Caco-2 (cell line): Measurements from ENCODE around the gene LRRC10B. TPM values are rescaled to one million over a fixed set of nuclear protein-coding genes. Genes with fewer than 3 reads are reported as not detected.

Source experiments
- BruUV-seq: library from RNA; stranded (reverse); fragments of 400-500 nt; replicated peaks from 2 replicates; lab custom pipeline; 2021; lab: Mats Ljungman, UMichigan
- CTCF ChIA-PET: fragments of 300-600 bp; sonication (Branson Sonifier 250); formaldehyde crosslinking; loops from one replicate; lab custom pipeline; 2022; ENCODE audit warnings: antibody characterized with exemption; lab: Charles Lee
- POLR2A ChIA-PET: fragments of 300-600 bp; sonication (Branson Sonifier 250); formaldehyde crosslinking; loops from one replicate; lab custom pipeline; 2022; ENCODE audit warnings: antibody characterized with exemption; lab: Charles Lee
- DNase-seq, 2 experiments: peaks; one replicate each; pipeline versions ENCODE4 v3.0.0 to v3.0.0-alpha.2; 2020 to 2022
- H3K27me3 ChIP-seq: replicated peaks from 2 replicates; pipeline ENCODE4 v1.6.0; 2011; ENCODE audit warnings: low read length; ENCODE audit not compliant: control insufficient read depth, insufficient read depth
- H3K36me3 ChIP-seq: 2 replicates; pipeline ENCODE4 v1.5.1; 2011; ENCODE audit warnings: low read length; ENCODE audit not compliant: control insufficient read depth, insufficient read depth
- H3K4me1 ChIP-seq: fragments of 250-450 bp; sonication (Bioruptor Pico); 2 replicates; pipeline ENCODE4 v1.5.1; 2020; ENCODE audit warnings: mild to moderate bottlenecking
- H3K4me3 ChIP-seq: 2 replicates; pipeline ENCODE4 v1.5.1; 2011; ENCODE audit warnings: low read depth, mild to moderate bottlenecking, control low read depth, low read length
- H3K9me3 ChIP-seq: fragments of 250-450 bp; sonication (Bioruptor Pico); 2 replicates; pipeline ENCODE4 v1.5.1; 2020; ENCODE audit warnings: mild to moderate bottlenecking, moderate library complexity
- H3K27ac Mint-ChIP-seq: one replicate; pipeline ENCODE4 v1.8.0; 2022; ENCODE audit warnings: mixed read lengths; ENCODE audit not compliant: unreplicated experiment
- H3K27me3 Mint-ChIP-seq: one replicate; pipeline ENCODE4 v1.8.0; 2022; ENCODE audit warnings: mixed read lengths; ENCODE audit not compliant: insufficient read depth, unreplicated experiment
- H3K36me3 Mint-ChIP-seq: one replicate; pipeline ENCODE4 v1.8.0; 2022; ENCODE audit warnings: mild to moderate bottlenecking, mixed read lengths; ENCODE audit not compliant: insufficient read depth, unreplicated experiment
- H3K4me1 Mint-ChIP-seq: one replicate; pipeline ENCODE4 v1.8.0; 2022; ENCODE audit warnings: low read depth, mixed read lengths; ENCODE audit not compliant: unreplicated experiment
- H3K4me3 Mint-ChIP-seq: one replicate; pipeline ENCODE4 v1.8.0; 2022; ENCODE audit warnings: mild to moderate bottlenecking, moderate library complexity, mixed read lengths; ENCODE audit not compliant: unreplicated experiment
- H3K9me3 Mint-ChIP-seq: one replicate; pipeline ENCODE4 v1.8.0; 2022; ENCODE audit warnings: mixed read lengths; ENCODE audit not compliant: unreplicated experiment
- CTCF ChIP-seq, 2 experiments: fragments of 200-600 bp in 1 of 2; IDR thresholded peaks; 1 replicate in 1 of 2; 2 replicates in 1 of 2; pipeline versions ENCODE4 v1.5.1 to v1.8.0; 2011 to 2022; ENCODE audit warnings: antibody characterized with exemption in 1 of 2, control low read depth in 1 of 2, inconsistent platforms in 1 of 2, low read depth in 1 of 2, low read length in 1 of 2, mild to moderate bottlenecking in 1 of 2, moderate library complexity in 1 of 2; ENCODE audit not compliant: insufficient read depth in 1 of 2, severe bottlenecking in 1 of 2, unreplicated experiment in 1 of 2
- intact Hi-C: fragments of 100-400 bp; cut with micrococcal nuclease; formaldehyde crosslinking; loops from one replicate; pipeline ENCODE4 v1.10.0; 2022; ENCODE audit not compliant: unreplicated experiment
- total RNA-seq: library from RNA; stranded (reverse); gene quantifications from 2 replicates; pipeline ENCODE4 v1.2.3, GENCODE V29; 2022

Gene LRRC10B
- total RNA-seq, 1 experiment from 2014 or later, result 0.34 TPM

GRCh38 chr11:61516675-61517572 is 8.4 kb downstream of the LRRC10B start:
- BruUV-seq, result TSS peak; percentile 12
- no peaks in the 10 kb centered on the region for H3K27me3 Mint-ChIP-seq
- Histone ChIP-seq H3K27me3 (no peaks in the 10 kb centered on the region), H3K36me3 (peaks cover 4% of the 10 kb centered on the region; the same call in 1 of the 2 replicates), H3K9me3 (no peaks in the 10 kb centered on the region), H3K4me1 (peaks cover 23% of the 10 kb centered on the region), H3K4me3 (no peak overlapping the region)
- DNase-seq, result peak in 1 of 2 experiments; percentile 73
- peaks cover 23% of the 10 kb centered on the region for H3K4me1 Mint-ChIP-seq
- H3K27ac Mint-ChIP-seq, result no peak overlapping the region
- ChIA-PET CTCF (interaction anchor here (0.6 to 2.4 kb wide), 15 partner anchors 8 to 808 kb away, joined by 3 to 33 read pairs (median 6); partner anchors contain the start of gene LRRC10B), POLR2A (no interaction called here)
- no peak overlapping the region for H3K4me3 Mint-ChIP-seq
- peak; percentile 97 to 99 for TF ChIP-seq CTCF (IDR thresholded peaks at IDR 0.05; ENCODE audit: insufficient read depth in 1 of 2, low read depth in 1 of 2, low read length in 1 of 2, severe bottlenecking in 1 of 2, unreplicated experiment in 1 of 2)
- intact Hi-C loops, result loop anchor here (1.0 to 2.0 kb wide), 3 partner anchors 40 to 110 kb away; no protein-coding TSS in a partner anchor
- peaks cover 15% of the 10 kb centered on the region for H3K36me3 Mint-ChIP-seq
- H3K9me3 Mint-ChIP-seq, result no peaks in the 10 kb centered on the region

- no peak for DNase-seq
- Mint-ChIP-seq H3K36me3 (peaks cover 15% of the 10 kb centered on the region), H3K27me3 (no peaks in the 10 kb centered on the region), H3K9me3 (no peaks in the 10 kb centered on the region), H3K4me1 (peaks cover 13% of the 10 kb centered on the region), H3K27ac (no peak overlapping the region), H3K4me3 (no peak overlapping the region)
- Histone ChIP-seq H3K4me1 (peaks cover 10% of the 10 kb centered on the region), H3K4me3 (no peak overlapping the region), H3K36me3 (peaks cover 4% of the 10 kb centered on the region; the same call in 1 of the 2 replicates), H3K27me3 (no peaks in the 10 kb centered on the region), H3K9me3 (no peaks in the 10 kb centered on the region)
- intact Hi-C loops, result no loop called here
- no peak for TF ChIP-seq CTCF (IDR thresholded peaks at IDR 0.05; ENCODE audit: insufficient read depth in 1 of 2, low read depth in 1 of 2, low read length in 1 of 2, severe bottlenecking in 1 of 2, unreplicated experiment in 1 of 2)
- ChIA-PET POLR2A (no interaction called here), CTCF (interaction anchor here (0.9 to 2.4 kb wide), 4 partner anchors 10 to 153 kb away, joined by 3 to 33 read pairs (median 14); partner anchors contain the start of gene LRRC10B)
- no TSS peak for BruUV-seq
Measured at GRCh38 chr11:61518032-61518795, 9.7 kb downstream of the LRRC10B start.

GRCh38 chr11:61522881-61523280 is 14.3 kb downstream of the LRRC10B start:
- peaks cover 5% of the 10 kb centered on the region for H3K4me1 Mint-ChIP-seq
- Histone ChIP-seq H3K9me3 (no peaks in the 10 kb centered on the region), H3K4me3 (no peak overlapping the region), H3K4me1 (no peaks in the 10 kb centered on the region; the same call in 1 of the 2 replicates), H3K36me3 (peaks cover 4% of the 10 kb centered on the region; the same call in 1 of the 2 replicates), H3K27me3 (no peaks in the 10 kb centered on the region)
- H3K27ac Mint-ChIP-seq, result no peak overlapping the region
- TF ChIP-seq CTCF (IDR thresholded peaks at IDR 0.05; ENCODE audit: insufficient read depth in 1 of 2, low read depth in 1 of 2, low read length in 1 of 2, severe bottlenecking in 1 of 2, unreplicated experiment in 1 of 2), result no peak
- H3K36me3 Mint-ChIP-seq, result peaks cover 15% of the 10 kb centered on the region
- no TSS peak for BruUV-seq
- no peak overlapping the region for H3K4me3 Mint-ChIP-seq
- ChIA-PET POLR2A (no interaction called here), CTCF (no interaction called here)
- DNase-seq, result no peak
- H3K27me3 Mint-ChIP-seq, result no peaks in the 10 kb centered on the region
- intact Hi-C loops, result no loop called here
- H3K9me3 Mint-ChIP-seq, result no peaks in the 10 kb centered on the region
